K562 (cell line): ENCODE data around the gene MMS22L. TPM values are rescaled to one million over a fixed set of nuclear protein-coding genes. Genes with fewer than 3 reads are reported as not detected.

Experiments used
- MAFF ChIP-seq: IDR thresholded peaks from 2 replicates; pipeline ENCODE4 v1.6.1; 2012; ENCODE audit warnings: low read length, improper control_type of control experiment
- ZNF444 ChIP-seq: fragments of 250-450 bp; sonication (Bioruptor Pico); IDR thresholded peaks from 2 replicates; pipeline ENCODE4 v1.4.0; 2020; ENCODE audit warnings: mild to moderate bottlenecking, moderate library complexity
- polyA plus RNA-seq, 8 experiments: library from polyadenylated mRNA; depleted of rRNA in 4 of 8; stranded (reverse) in 5 of 8; unstranded in 3 of 8; fragments of >200 nt; fragmentation: Nextera tagmentation in 2 of 8; fragmentation: Illumina TruSeq in 1 of 8; extraction: Ambion mirVana in 2 of 8; extraction: Trizol in 1 of 8; gene quantifications; 2 replicates each; pipeline versions ENCODE4 v1.2.1 to v1.2.3, GENCODE V29; 2011 to 2014; ENCODE audit warnings: inconsistent platforms in 1 of 8, missing spikeins in 1 of 8
- total RNA-seq, 7 experiments: library from RNA; depleted of rRNA in 6 of 7; stranded (reverse); fragments of >200 nt in 6 of 7; fragmentation: Illumina TruSeq in 2 of 7; extraction: Trizol in 2 of 7; gene quantifications; 2 replicates each; pipeline versions ENCODE4 v1.2.1 to v1.2.3, GENCODE V29; 2011 to 2021; ENCODE audit warnings: low replicate concordance in 1 of 7
- TF ChIP-seq, protein P1 (sequence below): fragments of 200-600 bp; sonication (generic); IDR thresholded peaks from one replicate; pipeline ENCODE4 v1.6.1; 2012; ENCODE audit warnings: mild to moderate bottlenecking, low read depth, low read length, inconsistent platforms
- TF ChIP-seq, protein P2 (sequence below): IDR thresholded peaks from 2 replicates; pipeline ENCODE4 v1.6.1; 2014; ENCODE audit warnings: antibody characterized with exemption
- TF ChIP-seq, protein P3 (sequence below): sonication (generic); formaldehyde crosslinking; IDR thresholded peaks from 2 replicates; pipeline ENCODE4 v1.8.1; 2022; ENCODE audit warnings: missing genetic modification reagents
- TF ChIP-seq, protein P4 (sequence below), 2 experiments: IDR thresholded peaks in 1 of 2; conservative IDR thresholded peaks in 1 of 2; 2 replicates each; pipeline ENCODE4 v1.6.1; 2016; ENCODE audit warnings: low read depth in 2 of 2, mild to moderate bottlenecking in 1 of 2, missing compliant biosample characterization in 1 of 2, missing genetic modification characterization in 1 of 2, moderate library complexity in 1 of 2

MMS22L gene
- total and polyA plus RNA-seq, 9 of the 15 experiments (the other 6 are each of a cell fraction or from before 2014, with no cell fraction given): 13.0 to 59.5 (median 26.9) TPM

DNA sequence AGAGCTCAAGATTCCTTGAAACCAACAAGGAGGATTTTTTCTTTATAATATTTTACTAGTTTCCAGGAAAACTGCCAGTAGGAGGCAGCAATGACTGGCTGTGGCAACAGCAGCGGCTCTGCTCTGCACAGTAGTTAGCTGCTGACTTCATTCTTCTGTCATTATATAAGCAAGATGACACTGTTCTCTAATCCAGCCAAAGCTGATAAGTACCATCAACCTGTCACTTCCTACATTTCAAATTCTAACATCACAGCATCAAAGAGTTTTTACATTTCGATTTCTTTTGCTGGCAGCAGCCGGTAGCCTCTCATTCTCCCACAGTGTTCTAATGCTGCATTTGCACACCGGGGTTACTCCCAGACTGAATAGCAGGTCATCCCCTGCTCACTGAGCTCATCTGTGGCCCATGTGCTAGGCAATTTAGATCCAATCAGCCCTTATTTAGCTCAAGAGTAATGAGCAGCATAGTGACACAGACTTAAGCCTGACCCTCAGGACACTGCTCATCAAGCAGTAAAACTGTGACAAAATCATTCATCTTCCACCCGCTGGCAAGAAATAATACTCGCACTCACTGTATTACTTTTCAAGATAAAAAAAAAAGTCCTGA, 67.8 kb downstream of the MMS22L start (continued):
- TF ChIP-seq, protein P1, sequence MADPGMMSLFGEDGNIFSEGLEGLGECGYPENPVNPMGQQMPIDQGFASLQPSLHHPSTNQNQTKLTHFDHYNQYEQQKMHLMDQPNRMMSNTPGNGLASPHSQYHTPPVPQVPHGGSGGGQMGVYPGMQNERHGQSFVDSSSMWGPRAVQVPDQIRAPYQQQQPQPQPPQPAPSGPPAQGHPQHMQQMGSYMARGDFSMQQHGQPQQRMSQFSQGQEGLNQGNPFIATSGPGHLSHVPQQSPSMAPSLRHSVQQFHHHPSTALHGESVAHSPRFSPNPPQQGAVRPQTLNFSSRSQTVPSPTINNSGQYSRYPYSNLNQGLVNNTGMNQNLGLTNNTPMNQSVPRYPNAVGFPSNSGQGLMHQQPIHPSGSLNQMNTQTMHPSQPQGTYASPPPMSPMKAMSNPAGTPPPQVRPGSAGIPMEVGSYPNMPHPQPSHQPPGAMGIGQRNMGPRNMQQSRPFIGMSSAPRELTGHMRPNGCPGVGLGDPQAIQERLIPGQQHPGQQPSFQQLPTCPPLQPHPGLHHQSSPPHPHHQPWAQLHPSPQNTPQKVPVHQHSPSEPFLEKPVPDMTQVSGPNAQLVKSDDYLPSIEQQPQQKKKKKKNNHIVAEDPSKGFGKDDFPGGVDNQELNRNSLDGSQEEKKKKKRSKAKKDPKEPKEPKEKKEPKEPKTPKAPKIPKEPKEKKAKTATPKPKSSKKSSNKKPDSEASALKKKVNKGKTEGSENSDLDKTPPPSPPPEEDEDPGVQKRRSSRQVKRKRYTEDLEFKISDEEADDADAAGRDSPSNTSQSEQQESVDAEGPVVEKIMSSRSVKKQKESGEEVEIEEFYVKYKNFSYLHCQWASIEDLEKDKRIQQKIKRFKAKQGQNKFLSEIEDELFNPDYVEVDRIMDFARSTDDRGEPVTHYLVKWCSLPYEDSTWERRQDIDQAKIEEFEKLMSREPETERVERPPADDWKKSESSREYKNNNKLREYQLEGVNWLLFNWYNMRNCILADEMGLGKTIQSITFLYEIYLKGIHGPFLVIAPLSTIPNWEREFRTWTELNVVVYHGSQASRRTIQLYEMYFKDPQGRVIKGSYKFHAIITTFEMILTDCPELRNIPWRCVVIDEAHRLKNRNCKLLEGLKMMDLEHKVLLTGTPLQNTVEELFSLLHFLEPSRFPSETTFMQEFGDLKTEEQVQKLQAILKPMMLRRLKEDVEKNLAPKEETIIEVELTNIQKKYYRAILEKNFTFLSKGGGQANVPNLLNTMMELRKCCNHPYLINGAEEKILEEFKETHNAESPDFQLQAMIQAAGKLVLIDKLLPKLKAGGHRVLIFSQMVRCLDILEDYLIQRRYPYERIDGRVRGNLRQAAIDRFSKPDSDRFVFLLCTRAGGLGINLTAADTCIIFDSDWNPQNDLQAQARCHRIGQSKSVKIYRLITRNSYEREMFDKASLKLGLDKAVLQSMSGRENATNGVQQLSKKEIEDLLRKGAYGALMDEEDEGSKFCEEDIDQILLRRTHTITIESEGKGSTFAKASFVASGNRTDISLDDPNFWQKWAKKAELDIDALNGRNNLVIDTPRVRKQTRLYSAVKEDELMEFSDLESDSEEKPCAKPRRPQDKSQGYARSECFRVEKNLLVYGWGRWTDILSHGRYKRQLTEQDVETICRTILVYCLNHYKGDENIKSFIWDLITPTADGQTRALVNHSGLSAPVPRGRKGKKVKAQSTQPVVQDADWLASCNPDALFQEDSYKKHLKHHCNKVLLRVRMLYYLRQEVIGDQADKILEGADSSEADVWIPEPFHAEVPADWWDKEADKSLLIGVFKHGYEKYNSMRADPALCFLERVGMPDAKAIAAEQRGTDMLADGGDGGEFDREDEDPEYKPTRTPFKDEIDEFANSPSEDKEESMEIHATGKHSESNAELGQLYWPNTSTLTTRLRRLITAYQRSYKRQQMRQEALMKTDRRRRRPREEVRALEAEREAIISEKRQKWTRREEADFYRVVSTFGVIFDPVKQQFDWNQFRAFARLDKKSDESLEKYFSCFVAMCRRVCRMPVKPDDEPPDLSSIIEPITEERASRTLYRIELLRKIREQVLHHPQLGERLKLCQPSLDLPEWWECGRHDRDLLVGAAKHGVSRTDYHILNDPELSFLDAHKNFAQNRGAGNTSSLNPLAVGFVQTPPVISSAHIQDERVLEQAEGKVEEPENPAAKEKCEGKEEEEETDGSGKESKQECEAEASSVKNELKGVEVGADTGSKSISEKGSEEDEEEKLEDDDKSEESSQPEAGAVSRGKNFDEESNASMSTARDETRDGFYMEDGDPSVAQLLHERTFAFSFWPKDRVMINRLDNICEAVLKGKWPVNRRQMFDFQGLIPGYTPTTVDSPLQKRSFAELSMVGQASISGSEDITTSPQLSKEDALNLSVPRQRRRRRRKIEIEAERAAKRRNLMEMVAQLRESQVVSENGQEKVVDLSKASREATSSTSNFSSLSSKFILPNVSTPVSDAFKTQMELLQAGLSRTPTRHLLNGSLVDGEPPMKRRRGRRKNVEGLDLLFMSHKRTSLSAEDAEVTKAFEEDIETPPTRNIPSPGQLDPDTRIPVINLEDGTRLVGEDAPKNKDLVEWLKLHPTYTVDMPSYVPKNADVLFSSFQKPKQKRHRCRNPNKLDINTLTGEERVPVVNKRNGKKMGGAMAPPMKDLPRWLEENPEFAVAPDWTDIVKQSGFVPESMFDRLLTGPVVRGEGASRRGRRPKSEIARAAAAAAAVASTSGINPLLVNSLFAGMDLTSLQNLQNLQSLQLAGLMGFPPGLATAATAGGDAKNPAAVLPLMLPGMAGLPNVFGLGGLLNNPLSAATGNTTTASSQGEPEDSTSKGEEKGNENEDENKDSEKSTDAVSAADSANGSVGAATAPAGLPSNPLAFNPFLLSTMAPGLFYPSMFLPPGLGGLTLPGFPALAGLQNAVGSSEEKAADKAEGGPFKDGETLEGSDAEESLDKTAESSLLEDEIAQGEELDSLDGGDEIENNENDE: no peak
- TF ChIP-seq, protein P2, sequence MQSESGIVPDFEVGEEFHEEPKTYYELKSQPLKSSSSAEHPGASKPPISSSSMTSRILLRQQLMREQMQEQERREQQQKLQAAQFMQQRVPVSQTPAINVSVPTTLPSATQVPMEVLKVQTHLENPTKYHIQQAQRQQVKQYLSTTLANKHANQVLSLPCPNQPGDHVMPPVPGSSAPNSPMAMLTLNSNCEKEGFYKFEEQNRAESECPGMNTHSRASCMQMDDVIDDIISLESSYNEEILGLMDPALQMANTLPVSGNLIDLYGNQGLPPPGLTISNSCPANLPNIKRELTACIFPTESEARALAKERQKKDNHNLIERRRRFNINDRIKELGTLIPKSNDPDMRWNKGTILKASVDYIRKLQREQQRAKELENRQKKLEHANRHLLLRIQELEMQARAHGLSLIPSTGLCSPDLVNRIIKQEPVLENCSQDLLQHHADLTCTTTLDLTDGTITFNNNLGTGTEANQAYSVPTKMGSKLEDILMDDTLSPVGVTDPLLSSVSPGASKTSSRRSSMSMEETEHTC: no peak
- TF ChIP-seq ZNF444 (CRISPR knock-in tag) (no peak), MAFF (no peak)
- TF ChIP-seq, protein P3, sequence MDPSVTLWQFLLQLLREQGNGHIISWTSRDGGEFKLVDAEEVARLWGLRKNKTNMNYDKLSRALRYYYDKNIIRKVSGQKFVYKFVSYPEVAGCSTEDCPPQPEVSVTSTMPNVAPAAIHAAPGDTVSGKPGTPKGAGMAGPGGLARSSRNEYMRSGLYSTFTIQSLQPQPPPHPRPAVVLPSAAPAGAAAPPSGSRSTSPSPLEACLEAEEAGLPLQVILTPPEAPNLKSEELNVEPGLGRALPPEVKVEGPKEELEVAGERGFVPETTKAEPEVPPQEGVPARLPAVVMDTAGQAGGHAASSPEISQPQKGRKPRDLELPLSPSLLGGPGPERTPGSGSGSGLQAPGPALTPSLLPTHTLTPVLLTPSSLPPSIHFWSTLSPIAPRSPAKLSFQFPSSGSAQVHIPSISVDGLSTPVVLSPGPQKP (CRISPR knock-in tag): no peak
- TF ChIP-seq, protein P4, sequence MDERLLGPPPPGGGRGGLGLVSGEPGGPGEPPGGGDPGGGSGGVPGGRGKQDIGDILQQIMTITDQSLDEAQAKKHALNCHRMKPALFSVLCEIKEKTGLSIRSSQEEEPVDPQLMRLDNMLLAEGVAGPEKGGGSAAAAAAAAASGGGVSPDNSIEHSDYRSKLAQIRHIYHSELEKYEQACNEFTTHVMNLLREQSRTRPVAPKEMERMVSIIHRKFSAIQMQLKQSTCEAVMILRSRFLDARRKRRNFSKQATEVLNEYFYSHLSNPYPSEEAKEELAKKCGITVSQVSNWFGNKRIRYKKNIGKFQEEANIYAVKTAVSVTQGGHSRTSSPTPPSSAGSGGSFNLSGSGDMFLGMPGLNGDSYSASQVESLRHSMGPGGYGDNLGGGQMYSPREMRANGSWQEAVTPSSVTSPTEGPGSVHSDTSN (CRISPR knock-in tag; IDR thresholded peaks at IDR 0.05; ENCODE audit: low read depth): no peak
- TF ChIP-seq, protein P4 (tag; conservative IDR thresholded peaks at IDR 0.05; ENCODE audit: low read depth): peak; percentile 71
